Measurements from ENCODE around the gene ADIPOR2. TPM values are rescaled to one million over a fixed set of nuclear protein-coding genes. Genes with fewer than 3 reads are reported as not detected.
A peak's percentile ranks its signal among the peaks of the same experiment; 100 is the strongest.

ADIPOR2 gene
- total and polyA plus RNA-seq, 8 donors, result 2.9 to 185 (median 26.9) TPM

DNA sequence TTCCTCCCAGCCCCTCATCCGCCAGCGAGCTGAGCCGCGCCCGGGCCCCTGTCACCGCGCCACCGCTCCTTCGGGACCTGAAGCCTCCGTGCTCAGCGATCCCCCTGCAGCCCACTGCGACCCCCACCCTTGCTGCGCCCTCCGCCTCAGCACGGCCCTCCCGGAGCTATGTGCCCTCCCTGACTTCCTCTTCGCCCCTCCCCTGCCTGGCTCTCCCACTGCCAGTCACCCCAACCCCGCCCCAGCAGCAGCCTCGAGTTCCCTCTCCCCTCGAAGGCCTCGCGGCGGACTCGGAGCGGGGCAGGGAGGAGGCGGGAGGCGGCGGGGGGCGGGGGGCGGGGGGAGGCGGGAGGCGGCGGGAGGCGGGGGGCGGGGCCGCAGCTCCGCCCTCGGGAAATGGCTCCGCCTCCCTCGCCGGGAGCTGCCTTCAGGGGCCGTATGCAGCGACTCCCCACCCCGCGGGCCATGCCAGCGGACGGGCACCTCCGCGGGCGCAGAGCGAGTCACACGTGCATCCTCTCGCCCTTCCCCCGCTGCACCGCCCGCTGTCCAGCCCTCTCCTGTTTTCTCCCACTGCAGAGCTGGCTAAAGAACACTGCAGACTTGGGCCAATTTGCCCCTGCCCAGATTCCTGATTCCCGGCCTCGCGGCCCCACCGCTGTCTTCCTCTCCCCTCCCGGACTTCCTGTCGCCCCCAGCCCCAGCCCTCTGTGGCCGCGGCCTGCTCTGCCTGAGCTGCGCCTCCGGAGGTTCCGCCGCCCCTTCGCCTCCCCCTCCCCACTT, 29.1 kb upstream of the ADIPOR2 start:
- intact Hi-C loops (cut with DNase I; ENCODE audit: low total_unique reads), result no loop called here
- Histone ChIP-seq H3K4me3 (peak overlapping the region; percentile 42 to 54 (median 52)), H3K4me1 (peaks cover 27 to 69% (median 52%) of the 10 kb centered on the region in 4 donors), H3K27me3 (no peaks in the 10 kb centered on the region), H3K9me3 (no peaks in the 10 kb centered on the region), H3K36me3 (no peaks in the 10 kb centered on the region), H3K27ac (peak overlapping the region; percentile 89 to 100 (median 96))
- DNase-seq, result peak; percentile 96 to 98
- 1 to 4% (median 1%) methylated on average over 32 to 53 of the region's 69 CpGs for WGBS, 5 donors
- TF ChIP-seq POLR2A (IDR thresholded peaks at IDR 0.05) (peak in 1 of 4 donors; percentile 20), POLR2AphosphoS5 (IDR thresholded peaks at IDR 0.05) (peak; percentile 88 to 92 (median 92)), EP300 (IDR thresholded peaks at IDR 0.05) (no peak)
- TF ChIP-seq, protein P1, sequence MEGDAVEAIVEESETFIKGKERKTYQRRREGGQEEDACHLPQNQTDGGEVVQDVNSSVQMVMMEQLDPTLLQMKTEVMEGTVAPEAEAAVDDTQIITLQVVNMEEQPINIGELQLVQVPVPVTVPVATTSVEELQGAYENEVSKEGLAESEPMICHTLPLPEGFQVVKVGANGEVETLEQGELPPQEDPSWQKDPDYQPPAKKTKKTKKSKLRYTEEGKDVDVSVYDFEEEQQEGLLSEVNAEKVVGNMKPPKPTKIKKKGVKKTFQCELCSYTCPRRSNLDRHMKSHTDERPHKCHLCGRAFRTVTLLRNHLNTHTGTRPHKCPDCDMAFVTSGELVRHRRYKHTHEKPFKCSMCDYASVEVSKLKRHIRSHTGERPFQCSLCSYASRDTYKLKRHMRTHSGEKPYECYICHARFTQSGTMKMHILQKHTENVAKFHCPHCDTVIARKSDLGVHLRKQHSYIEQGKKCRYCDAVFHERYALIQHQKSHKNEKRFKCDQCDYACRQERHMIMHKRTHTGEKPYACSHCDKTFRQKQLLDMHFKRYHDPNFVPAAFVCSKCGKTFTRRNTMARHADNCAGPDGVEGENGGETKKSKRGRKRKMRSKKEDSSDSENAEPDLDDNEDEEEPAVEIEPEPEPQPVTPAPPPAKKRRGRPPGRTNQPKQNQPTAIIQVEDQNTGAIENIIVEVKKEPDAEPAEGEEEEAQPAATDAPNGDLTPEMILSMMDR (IDR thresholded peaks at IDR 0.05), result no peak

- 25 to 50% (median 31%) methylated on average over 26 to 46 of the region's 46 CpGs for WGBS, 5 donors
- H3K27me3 ChIP-seq, result no peaks in the 10 kb centered on the region
- H3K4me1 ChIP-seq, result peaks cover 34 to 68% (median 54%) of the 10 kb centered on the region in 4 donors
- H3K4me3 ChIP-seq, result peak overlapping the region; percentile 22 to 37 (median 30)
- H3K27ac ChIP-seq, result peak overlapping the region; percentile 80 to 96 (median 84)
- peak; percentile 73 to 91 for DNase-seq
- intact Hi-C loops (cut with DNase I; ENCODE audit: low total_unique reads), result no loop called here
- H3K36me3 ChIP-seq, result no peaks in the 10 kb centered on the region
- no peaks in the 10 kb centered on the region for H3K9me3 ChIP-seq
- TF ChIP-seq, protein P1 (IDR thresholded peaks at IDR 0.05), result peak in 3 of 7 experiments; percentile 26 to 61 (median 53)
- TF ChIP-seq POLR2A (IDR thresholded peaks at IDR 0.05) (no peak), EP300 (IDR thresholded peaks at IDR 0.05) (no peak)
Observed at GRCh38 chr12:1662761-1663439, 28.0 kb upstream of the ADIPOR2 start.

- Histone ChIP-seq H3K9me3 (no peaks in the 10 kb centered on the region), H3K27me3 (no peaks in the 10 kb centered on the region), H3K4me1 (peaks cover 34 to 62% (median 48%) of the 10 kb centered on the region in 4 donors), H3K27ac (peak overlapping the region; percentile 80 to 96 (median 84)), H3K36me3 (no peaks in the 10 kb centered on the region), H3K4me3 (no peak overlapping the region)
- intact Hi-C loops (cut with DNase I; ENCODE audit: low total_unique reads), result no loop called here
- no peak for DNase-seq
- 84 to 92% (median 88%) methylated on average over 11 of the region's 11 CpGs for WGBS, 5 donors
- TF ChIP-seq EP300 (IDR thresholded peaks at IDR 0.05) (no peak), POLR2AphosphoS5 (IDR thresholded peaks at IDR 0.05) (no peak), POLR2A (IDR thresholded peaks at IDR 0.05) (no peak)
- TF ChIP-seq, protein P1 (IDR thresholded peaks at IDR 0.05), result no peak
Observed at GRCh38 chr12:1663440-1664132, 27.3 kb upstream of the ADIPOR2 start.

DNA sequence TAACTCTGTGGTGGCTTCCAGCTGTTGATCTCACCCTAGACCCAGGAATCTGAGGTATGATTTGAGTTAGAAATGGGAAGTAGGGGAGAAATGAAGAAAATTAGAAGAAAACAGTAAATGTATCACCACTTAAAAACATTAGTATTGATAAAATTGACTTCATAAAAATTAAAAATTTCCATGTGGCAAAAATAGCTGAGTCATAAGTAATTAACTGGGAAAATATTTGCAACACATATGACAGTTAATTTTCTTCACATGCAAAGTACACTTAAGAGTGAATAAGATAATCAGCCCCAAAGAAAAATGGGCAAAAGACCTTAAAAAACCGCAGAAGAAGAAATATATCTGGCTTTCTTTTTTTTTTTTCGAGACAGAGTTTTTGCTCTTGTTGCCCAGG, 25.5 kb upstream of the ADIPOR2 start:
- 73 to 86% (median 78%) methylated on average over 2 of the region's 2 CpGs for WGBS, 5 donors
- peaks cover 22 to 63% (median 50%) of the 10 kb centered on the region in 4 donors for H3K4me1 ChIP-seq
- no peaks in the 10 kb centered on the region for H3K27me3 ChIP-seq
- H3K9me3 ChIP-seq, result no peaks in the 10 kb centered on the region
- DNase-seq, result no peak
- intact Hi-C loops (cut with DNase I; ENCODE audit: low total_unique reads), result no loop called here
- TF ChIP-seq POLR2AphosphoS5 (IDR thresholded peaks at IDR 0.05) (no peak), EP300 (IDR thresholded peaks at IDR 0.05) (no peak), POLR2A (IDR thresholded peaks at IDR 0.05) (no peak)
- TF ChIP-seq, protein P1 (IDR thresholded peaks at IDR 0.05), result no peak
- H3K27ac ChIP-seq, result peak overlapping the region in 4 of 5 donors; percentile 28 to 66 (median 56)
- no peaks in the 10 kb centered on the region for H3K36me3 ChIP-seq
- H3K4me3 ChIP-seq, result no peak overlapping the region

Data from stomach (tissue), 9 donors.